ENCODE data around the gene ADGRB3.

GRCh38 chr6:68732423-68732822 lies 97.3 kb downstream of the ADGRB3 start:
- TF ChIP-seq EP300 (IDR thresholded peaks at IDR 0.05; ENCODE audit: borderline replicate concordance) (no peak), TAF1 (IDR thresholded peaks at IDR 0.05; ENCODE audit: low read depth) (no peak), CEBPB (IDR thresholded peaks at IDR 0.05) (no peak), TCF12 (IDR thresholded peaks at IDR 0.05; ENCODE audit: low read depth) (no peak), REST (IDR thresholded peaks at IDR 0.05; ENCODE audit: low read depth) (no peak), RAD21 (IDR thresholded peaks at IDR 0.05; ENCODE audit: low read depth) (no peak)

Data from Ishikawa (cell line).